ENCODE data around the gene PTBP1. TPM values are rescaled to one million over a fixed set of nuclear protein-coding genes. Genes with fewer than 3 reads are reported as not detected.

PTBP1 gene
- total and polyA plus RNA-seq, 9 of the 15 experiments (the other 6 are each of a cell fraction or from before 2014, with no cell fraction given), result 14.0 to 759 (median 234) TPM

GRCh38 chr19:750640-751423 lies 46.4 kb upstream of the PTBP1 start, which contains the start of gene MISP (continued):
- TF ChIP-seq SMAD3 (CRISPR knock-in tag; conservative IDR thresholded peaks at IDR 0.05) (no peak), NUFIP1 (IDR thresholded peaks at IDR 0.05; ENCODE audit: partially characterized antibody) (no peak), DPF2 (IDR thresholded peaks at IDR 0.05) (no peak), ARNT (IDR thresholded peaks at IDR 0.05) (no peak), SRSF7 (optimal IDR thresholded peaks at IDR 0.05; ENCODE audit: low read depth, low read length) (no peak), RUNX1 (IDR thresholded peaks at IDR 0.05; ENCODE audit: low read depth) (no peak), ZNF764 (CRISPR knock-in tag; IDR thresholded peaks at IDR 0.05; ENCODE audit: low read depth) (no peak), MTA3 (IDR thresholded peaks at IDR 0.05; ENCODE audit: borderline replicate concordance) (no peak), E2F8 (IDR thresholded peaks at IDR 0.05; ENCODE audit: low read depth, partially characterized antibody) (no peak), NR4A1 (CRISPR knock-in tag; IDR thresholded peaks at IDR 0.05) (no peak), NR4A1 (tag; IDR thresholded peaks at IDR 0.05) (no peak), PHF8 (IDR thresholded peaks at IDR 0.05; ENCODE audit: borderline replicate concordance, low read length) (no peak), LARP7 (IDR thresholded peaks at IDR 0.05) (no peak), HDAC2 (IDR thresholded peaks at IDR 0.05) (no peak), BCOR (IDR thresholded peaks at IDR 0.05) (peak; percentile 59; the same call in 1 of the 2 replicates), KDM1A (IDR thresholded peaks at IDR 0.05) (peak in 1 of 2 experiments; percentile 47; a peak in 1 of 4 replicates), PCBP1 (IDR thresholded peaks at IDR 0.05; ENCODE audit: low read depth, low read length, poor library complexity, severe bottlenecking) (peak; percentile 81), ARID2 (IDR thresholded peaks at IDR 0.05) (no peak)

All from K562 (cell line).